ENCODE results near the gene SSU72. TPM values are rescaled to one million over a fixed set of nuclear protein-coding genes. Genes with fewer than 3 reads are reported as not detected.

Gene SSU72
- total RNA-seq, 1 experiment from 2014 or later = 217 TPM

DNA sequence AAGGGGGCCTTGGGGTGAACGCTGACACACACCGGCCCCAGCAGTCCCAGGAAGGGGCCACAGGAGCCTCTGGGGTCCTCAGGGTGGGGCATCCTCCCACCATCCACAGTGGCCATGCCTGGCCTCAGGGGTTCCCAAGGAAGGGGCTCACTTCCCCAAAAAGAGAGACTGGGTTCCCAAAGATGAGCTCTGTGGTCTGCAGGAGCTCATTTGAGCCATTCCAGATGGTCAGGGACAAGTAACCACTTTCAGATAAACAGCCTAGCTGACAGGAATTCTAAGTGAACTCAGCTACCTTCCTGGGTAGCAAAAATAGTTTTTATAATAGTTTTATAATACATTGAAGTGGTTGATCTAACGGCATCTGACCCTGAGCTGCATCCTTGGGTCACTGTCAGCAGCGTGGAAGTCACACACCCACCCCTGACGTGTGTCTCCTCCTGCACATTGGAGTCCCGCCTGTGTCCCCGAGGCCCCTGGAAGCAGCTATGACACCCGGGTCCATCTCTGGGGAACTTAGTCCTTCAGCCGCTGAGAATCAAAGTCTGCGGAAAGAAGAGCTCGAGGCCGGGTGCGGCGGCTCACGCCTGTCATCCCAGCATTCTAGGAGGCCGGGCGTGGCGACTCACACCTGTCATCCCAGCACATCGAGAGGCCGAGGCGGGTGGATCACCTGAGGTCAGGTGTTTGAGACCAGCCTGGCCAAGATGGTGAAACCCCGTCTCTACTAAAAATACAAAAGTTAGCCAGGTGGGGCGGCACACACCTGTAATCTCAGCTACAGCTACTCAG, 28.5 kb downstream of the SSU72 start:
- intact Hi-C loops (cut with micrococcal nuclease; ENCODE audit: unreplicated experiment) = no loop called here
- in situ Hi-C loops (cut with HindIII; ENCODE audit: low pct_unique_long_range_greater_than_20kb, low sequenced_read_pairs) = no loop called here
- Histone ChIP-seq H3K9me3 (ENCODE audit: control insufficient read depth, insufficient read depth, low read depth, low read length) (no peaks in the 10 kb centered on the region), H3K27ac (ENCODE audit: low read length) (no peak overlapping the region), H3K36me3 (ENCODE audit: control insufficient read depth, insufficient read depth, low read length) (no peaks in the 10 kb centered on the region; the same call in none of the 2 replicates), H3K4me3 (ENCODE audit: low read depth in 2 of 2, low read length in 2 of 2) (no peak overlapping the region), H3K4me1 (ENCODE audit: control insufficient read depth, insufficient read depth, low read length) (0 out of 2 replicates have a peak, but pooled peaks cover under 1% of the 10 kb centered on the region), H3K27me3 (ENCODE audit: control insufficient read depth, insufficient read depth, low read length) (no peaks in the 10 kb centered on the region)
- CTCF ChIA-PET = no interaction called here
- ATAC-seq (no peak), DNase-seq (ENCODE audit: low read depth, low spot score) (no peak)
- TF ChIP-seq SIN3A (IDR thresholded peaks at IDR 0.05; ENCODE audit: borderline replicate concordance, insufficient read depth, low read depth, low read length) (no peak), POLR2AphosphoS5 (IDR thresholded peaks at IDR 0.05; ENCODE audit: low read depth, low read length) (no peak), TCF7L2 (IDR thresholded peaks at IDR 0.05; ENCODE audit: low read depth, low read length) (no peak), CTCF (IDR thresholded peaks at IDR 0.05) (no peak)
- TF ChIP-seq, protein P1, sequence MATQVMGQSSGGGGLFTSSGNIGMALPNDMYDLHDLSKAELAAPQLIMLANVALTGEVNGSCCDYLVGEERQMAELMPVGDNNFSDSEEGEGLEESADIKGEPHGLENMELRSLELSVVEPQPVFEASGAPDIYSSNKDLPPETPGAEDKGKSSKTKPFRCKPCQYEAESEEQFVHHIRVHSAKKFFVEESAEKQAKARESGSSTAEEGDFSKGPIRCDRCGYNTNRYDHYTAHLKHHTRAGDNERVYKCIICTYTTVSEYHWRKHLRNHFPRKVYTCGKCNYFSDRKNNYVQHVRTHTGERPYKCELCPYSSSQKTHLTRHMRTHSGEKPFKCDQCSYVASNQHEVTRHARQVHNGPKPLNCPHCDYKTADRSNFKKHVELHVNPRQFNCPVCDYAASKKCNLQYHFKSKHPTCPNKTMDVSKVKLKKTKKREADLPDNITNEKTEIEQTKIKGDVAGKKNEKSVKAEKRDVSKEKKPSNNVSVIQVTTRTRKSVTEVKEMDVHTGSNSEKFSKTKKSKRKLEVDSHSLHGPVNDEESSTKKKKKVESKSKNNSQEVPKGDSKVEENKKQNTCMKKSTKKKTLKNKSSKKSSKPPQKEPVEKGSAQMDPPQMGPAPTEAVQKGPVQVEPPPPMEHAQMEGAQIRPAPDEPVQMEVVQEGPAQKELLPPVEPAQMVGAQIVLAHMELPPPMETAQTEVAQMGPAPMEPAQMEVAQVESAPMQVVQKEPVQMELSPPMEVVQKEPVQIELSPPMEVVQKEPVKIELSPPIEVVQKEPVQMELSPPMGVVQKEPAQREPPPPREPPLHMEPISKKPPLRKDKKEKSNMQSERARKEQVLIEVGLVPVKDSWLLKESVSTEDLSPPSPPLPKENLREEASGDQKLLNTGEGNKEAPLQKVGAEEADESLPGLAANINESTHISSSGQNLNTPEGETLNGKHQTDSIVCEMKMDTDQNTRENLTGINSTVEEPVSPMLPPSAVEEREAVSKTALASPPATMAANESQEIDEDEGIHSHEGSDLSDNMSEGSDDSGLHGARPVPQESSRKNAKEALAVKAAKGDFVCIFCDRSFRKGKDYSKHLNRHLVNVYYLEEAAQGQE (IDR thresholded peaks at IDR 0.05; ENCODE audit: insufficient read depth in 1 of 2, low read depth in 2 of 2, low read length in 1 of 2) = no peak
- BruUV-seq (replicated peaks) = no TSS peak
- POLR2A ChIA-PET = no interaction called here

DNA sequence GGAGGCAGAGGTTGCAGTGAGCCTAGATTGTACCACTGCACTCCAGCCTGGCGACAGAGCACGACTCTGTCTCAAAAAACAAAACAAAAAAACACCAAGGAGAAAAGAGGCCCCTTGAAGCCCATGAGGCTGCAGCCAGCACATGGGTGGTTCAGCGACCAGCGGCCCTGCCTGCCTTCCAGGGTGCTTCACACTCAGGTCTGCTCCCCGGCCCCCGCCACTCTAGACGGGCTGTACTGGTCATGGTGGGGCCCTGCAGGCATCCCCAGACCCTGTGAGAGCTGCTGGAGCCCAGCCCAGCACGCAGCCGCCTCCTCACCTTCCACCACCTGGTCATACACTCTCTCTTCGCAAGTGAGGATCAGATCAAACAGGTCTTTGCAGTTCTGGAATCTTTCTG, 30.1 kb downstream of the SSU72 start:
- BruUV-seq (replicated peaks) = no TSS peak
- DNase-seq (ENCODE audit: low read depth, low spot score) (no peak), ATAC-seq (no peak)
- H3K4me3 ChIP-seq (ENCODE audit: low read depth in 2 of 2, low read length in 2 of 2) = no peak overlapping the region
- H3K36me3 ChIP-seq (ENCODE audit: control insufficient read depth, insufficient read depth, low read length) = no peaks in the 10 kb centered on the region; the same call in none of the 2 replicates
- H3K27ac ChIP-seq (ENCODE audit: low read length) = no peak overlapping the region
- in situ Hi-C loops (cut with HindIII; ENCODE audit: low pct_unique_long_range_greater_than_20kb, low sequenced_read_pairs) = no loop called here
- no peaks in the 10 kb centered on the region for H3K4me1 ChIP-seq (ENCODE audit: control insufficient read depth, insufficient read depth, low read length)
- H3K27me3 ChIP-seq (ENCODE audit: control insufficient read depth, insufficient read depth, low read length) = no peaks in the 10 kb centered on the region
- CTCF ChIA-PET = no interaction called here
- POLR2A ChIA-PET = no interaction called here
- intact Hi-C loops (cut with micrococcal nuclease; ENCODE audit: unreplicated experiment) = no loop called here
- H3K9me3 ChIP-seq (ENCODE audit: control insufficient read depth, insufficient read depth, low read depth, low read length) = no peaks in the 10 kb centered on the region
- TF ChIP-seq POLR2AphosphoS5 (IDR thresholded peaks at IDR 0.05; ENCODE audit: low read depth, low read length) = no peak

- ChIA-PET CTCF (no interaction called here), POLR2A (no interaction called here)
- DNase-seq (ENCODE audit: low read depth, low spot score) (no peak), ATAC-seq (0 out of 2 replicates have a peak, but pooled peaks have one; percentile 10)
- intact Hi-C loops (cut with micrococcal nuclease; ENCODE audit: unreplicated experiment) (no loop called here), in situ Hi-C loops (cut with HindIII; ENCODE audit: low pct_unique_long_range_greater_than_20kb, low sequenced_read_pairs) (no loop called here)
- Histone ChIP-seq H3K27me3 (ENCODE audit: control insufficient read depth, insufficient read depth, low read length) (no peaks in the 10 kb centered on the region), H3K27ac (ENCODE audit: low read length) (no peak overlapping the region), H3K36me3 (ENCODE audit: control insufficient read depth, insufficient read depth, low read length) (no peaks in the 10 kb centered on the region; the same call in none of the 2 replicates), H3K4me3 (ENCODE audit: low read depth in 2 of 2, low read length in 2 of 2) (no peak overlapping the region), H3K4me1 (ENCODE audit: control insufficient read depth, insufficient read depth, low read length) (no peaks in the 10 kb centered on the region), H3K9me3 (ENCODE audit: control insufficient read depth, insufficient read depth, low read depth, low read length) (no peaks in the 10 kb centered on the region)
- BruUV-seq (replicated peaks) = no TSS peak
- TF ChIP-seq POLR2AphosphoS5 (IDR thresholded peaks at IDR 0.05; ENCODE audit: low read depth, low read length) (no peak), CTCF (IDR thresholded peaks at IDR 0.05) (no peak), TCF7L2 (IDR thresholded peaks at IDR 0.05; ENCODE audit: low read depth, low read length) (no peak), SIN3A (IDR thresholded peaks at IDR 0.05; ENCODE audit: borderline replicate concordance, insufficient read depth, low read depth, low read length) (no peak)
- TF ChIP-seq, protein P1 (IDR thresholded peaks at IDR 0.05; ENCODE audit: insufficient read depth in 1 of 2, low read depth in 2 of 2, low read length in 1 of 2) = no peak
These were observed 31.0 kb downstream of the SSU72 start for GRCh38 chr1:1543706-1544099.

Measured in Panc1 (cell line).